Chondrocyte (in vitro differentiated cells): ENCODE measurements around the gene ZFP57. TPM values are rescaled to one million over a fixed set of nuclear protein-coding genes. Genes with fewer than 3 reads are reported as not detected.

Experiments
- DNase-seq: peaks from one replicate; pipeline ENCODE4 v3.0.0; 2021; ENCODE audit warnings: mixed read lengths, low spot score
- H3K27ac Mint-ChIP-seq: one replicate; pipeline ENCODE4 v1.8.0; 2021; ENCODE audit warnings: mild to moderate bottlenecking, moderate library complexity, mixed read lengths; ENCODE audit not compliant: unreplicated experiment
- H3K27me3 Mint-ChIP-seq: 2 replicates; pipeline ENCODE4 v1.8.0; 2021; ENCODE audit warnings: low read depth, mixed read lengths
- H3K36me3 Mint-ChIP-seq: 2 replicates; pipeline ENCODE4 v1.8.0; 2021; ENCODE audit warnings: low read depth, mixed read lengths
- H3K4me1 Mint-ChIP-seq: 2 replicates; pipeline ENCODE4 v1.8.0; 2021; ENCODE audit warnings: low read depth, mild to moderate bottlenecking, mixed read lengths
- H3K4me3 Mint-ChIP-seq: one replicate; pipeline ENCODE4 v1.8.0; 2021; ENCODE audit warnings: mild to moderate bottlenecking, moderate library complexity, mixed read lengths; ENCODE audit not compliant: unreplicated experiment
- H3K9me3 Mint-ChIP-seq: 2 replicates; pipeline ENCODE4 v1.8.0; 2021; ENCODE audit warnings: low read depth, mixed read lengths
- CTCF ChIP-seq: fragments of 200-600 bp; sonication (generic); IDR thresholded peaks from 2 replicates; pipeline ENCODE4 v1.5.0; 2021; ENCODE audit warnings: antibody characterized with exemption, mild to moderate bottlenecking, moderate library complexity
- long read RNA-seq: library from polyadenylated mRNA; stranded (forward); transcript quantifications from one replicate; pipeline ENCODE4 v2.0.0, GENCODE V29; 2021
- total RNA-seq: library from RNA; stranded (reverse); gene quantifications from 3 replicates; pipeline ENCODE4 v1.2.1, GENCODE V29; 2021

Gene ZFP57
- total RNA-seq: not detected in 3 replicates
- long read RNA-seq: 0 reads

- Mint-ChIP-seq H3K36me3 (peaks cover 2% of the 10 kb centered on the region), H3K9me3 (peaks cover 3% of the 10 kb centered on the region), H3K27ac (no peak within 1 kb of the TSS), H3K27me3 (peaks cover 16% of the 10 kb centered on the region), H3K4me3 (no peak within 1 kb of the TSS), H3K4me1 (peaks cover 8% of the 10 kb centered on the region)
- no peak for DNase-seq
- no peak for TF ChIP-seq CTCF
These were observed at the start of gene ZFP57 for GRCh38 chr6:29680904-29681303. Gene ZFP57, minus strand, starts transcription at chr6:29681152. Its CDS starts 4,149 bp downstream, at chr6:29677003.

- Mint-ChIP-seq H3K4me3 (no peak overlapping the region), H3K4me1 (no peaks in the 10 kb centered on the region), H3K27ac (no peak overlapping the region), H3K36me3 (peaks cover 2% of the 10 kb centered on the region), H3K9me3 (no peaks in the 10 kb centered on the region), H3K27me3 (peaks cover 7% of the 10 kb centered on the region)
- no peak for TF ChIP-seq CTCF
- DNase-seq: no peak
These were observed 49.7 kb upstream of the ZFP57 start for GRCh38 chr6:29730575-29731126.

- Mint-ChIP-seq H3K4me3 (no peak overlapping the region), H3K27me3 (peaks cover 10% of the 10 kb centered on the region), H3K36me3 (peaks cover 5% of the 10 kb centered on the region), H3K4me1 (no peaks in the 10 kb centered on the region), H3K9me3 (no peaks in the 10 kb centered on the region), H3K27ac (no peak overlapping the region)
- no peak for TF ChIP-seq CTCF
- no peak for DNase-seq
These were observed 48.9 kb upstream of the ZFP57 start for GRCh38 chr6:29729774-29730328.

GRCh38 chr6:29728875-29729270 lies 47.9 kb upstream of the ZFP57 start:
- no peak for DNase-seq
- no peak overlapping the region for H3K4me3 Mint-ChIP-seq
- no peak for TF ChIP-seq CTCF
- H3K9me3 Mint-ChIP-seq: no peaks in the 10 kb centered on the region
- H3K27ac Mint-ChIP-seq: no peak overlapping the region
- H3K27me3 Mint-ChIP-seq: peaks cover 18% of the 10 kb centered on the region
- peaks cover 5% of the 10 kb centered on the region for H3K36me3 Mint-ChIP-seq
- H3K4me1 Mint-ChIP-seq: peaks cover 3% of the 10 kb centered on the region

- H3K9me3 Mint-ChIP-seq: no peaks in the 10 kb centered on the region
- peaks cover 3% of the 10 kb centered on the region for H3K4me1 Mint-ChIP-seq
- H3K27me3 Mint-ChIP-seq: peaks cover 18% of the 10 kb centered on the region
These were observed 47.4 kb upstream of the ZFP57 start for GRCh38 chr6:29728173-29728874.

More at GRCh38 chr6:29728173-29728874, 47.4 kb upstream of the ZFP57 start:
- peaks cover 5% of the 10 kb centered on the region for H3K36me3 Mint-ChIP-seq
- no peak for DNase-seq
- TF ChIP-seq CTCF: no peak
- H3K4me3 Mint-ChIP-seq: no peak overlapping the region
- no peak overlapping the region for H3K27ac Mint-ChIP-seq
